H9 (cell line): Measurements from ENCODE around the gene VLDLR. TPM values are rescaled to one million over a fixed set of nuclear protein-coding genes. Genes with fewer than 3 reads are reported as not detected.

ENCODE experiments used
- DNase-seq: peaks from one replicate; pipeline ENCODE4 v3.0.0-alpha.2; 2017
- H2AFZ ChIP-seq: one replicate; pipeline ENCODE4 v1.6.1; 2013; ENCODE audit warnings: mild to moderate bottlenecking, low read length, control low read depth, moderate library complexity
- H2AK5ac ChIP-seq: 2 replicates; pipeline ENCODE4 v1.6.1; 2013; ENCODE audit warnings: low read length, control low read depth, mixed read lengths; ENCODE audit not compliant: insufficient read length
- H2BK120ac ChIP-seq: one replicate; pipeline ENCODE4 v1.6.1; 2013; ENCODE audit warnings: low read depth, mild to moderate bottlenecking, low read length, control low read depth, inconsistent platforms; ENCODE audit not compliant: poor library complexity, severe bottlenecking
- H2BK12ac ChIP-seq: 2 replicates; pipeline ENCODE4 v1.6.1; 2013; ENCODE audit warnings: low read length, control low read depth, mixed read lengths, low read depth; ENCODE audit not compliant: insufficient read length
- H2BK15ac ChIP-seq: 2 replicates; pipeline ENCODE4 v1.6.1; 2013; ENCODE audit warnings: low read depth, low read length, control low read depth
- H2BK20ac ChIP-seq: one replicate; pipeline ENCODE4 v1.6.1; 2013; ENCODE audit warnings: low read depth, mild to moderate bottlenecking, low read length, control low read depth, inconsistent platforms; ENCODE audit not compliant: poor library complexity, severe bottlenecking
- H2BK5ac ChIP-seq: 2 replicates; pipeline ENCODE4 v1.6.1; 2013; ENCODE audit warnings: low read length, control low read depth, mixed read lengths; ENCODE audit not compliant: insufficient read length
- H3K14ac ChIP-seq: 2 replicates; pipeline ENCODE4 v1.6.1; 2013; ENCODE audit warnings: low read length, control low read depth; ENCODE audit not compliant: insufficient read depth
- H3K18ac ChIP-seq: 2 replicates; pipeline ENCODE4 v1.6.1; 2013; ENCODE audit warnings: low read depth, mild to moderate bottlenecking, mixed read lengths, low read length, control low read depth; ENCODE audit not compliant: insufficient read length
- H3K23ac ChIP-seq: 2 replicates; pipeline ENCODE4 v1.6.1; 2013; ENCODE audit warnings: low read length, control low read depth, mixed read lengths, low read depth; ENCODE audit not compliant: insufficient read length
- H3K23me2 ChIP-seq: 2 replicates; pipeline ENCODE4 v1.6.1; 2013; ENCODE audit warnings: low read depth, mild to moderate bottlenecking, mixed read lengths, low read length, control low read depth; ENCODE audit not compliant: insufficient read length, poor library complexity, severe bottlenecking
- H3K27ac ChIP-seq: 2 replicates; pipeline ENCODE4 v1.5.1; 2013; ENCODE audit warnings: low read length, control low read depth, mixed read lengths, low read depth; ENCODE audit not compliant: insufficient read length
- H3K27me3 ChIP-seq: 2 replicates; pipeline ENCODE4 v1.6.1; 2013; ENCODE audit warnings: low read length, control low read depth, inconsistent platforms; ENCODE audit not compliant: insufficient read depth
- H3K4ac ChIP-seq: 2 replicates; pipeline ENCODE4 v1.6.1; 2013; ENCODE audit warnings: low read depth, mild to moderate bottlenecking, control low read depth, inconsistent platforms, low read length, moderate library complexity
- H3K4me1 ChIP-seq: 2 replicates; pipeline ENCODE4 v1.6.1; 2013; ENCODE audit warnings: low read length, control low read depth, inconsistent platforms; ENCODE audit not compliant: insufficient read depth
- H3K4me2 ChIP-seq: 2 replicates; pipeline ENCODE4 v1.6.1; 2013; ENCODE audit warnings: low read length, control low read depth, mixed read lengths; ENCODE audit not compliant: insufficient read length, insufficient read depth
- H3K56ac ChIP-seq: 2 replicates; pipeline ENCODE4 v1.6.1; 2013; ENCODE audit warnings: low read depth, mild to moderate bottlenecking, mixed read lengths, low read length, control low read depth; ENCODE audit not compliant: insufficient read length
- H3K79me1 ChIP-seq: 2 replicates; pipeline ENCODE4 v1.6.1; 2013; ENCODE audit warnings: low read depth, mild to moderate bottlenecking, moderate library complexity, low read length, control low read depth, inconsistent platforms; ENCODE audit not compliant: insufficient read depth, poor library complexity, severe bottlenecking
- H3K79me2 ChIP-seq: 2 replicates; pipeline ENCODE4 v1.6.1; 2013; ENCODE audit warnings: low read length, control low read depth, inconsistent platforms; ENCODE audit not compliant: insufficient read depth
- H3K9ac ChIP-seq: 2 replicates; pipeline ENCODE4 v1.6.1; 2013; ENCODE audit warnings: low read length, control low read depth, mixed read lengths; ENCODE audit not compliant: insufficient read length; ENCODE audit errors: extremely low read depth
- H3K9me3 ChIP-seq: one replicate; pipeline ENCODE4 v1.6.1; 2013; ENCODE audit warnings: low read depth, low read length, inconsistent platforms; ENCODE audit not compliant: control insufficient read depth
- H3T11ph ChIP-seq: one replicate; pipeline ENCODE4 v1.6.1; 2013; ENCODE audit warnings: mild to moderate bottlenecking, low read length, control low read depth, inconsistent platforms
- H4K20me1 ChIP-seq: one replicate; pipeline ENCODE4 v1.6.1; 2013; ENCODE audit not compliant: control insufficient read depth, insufficient read length, insufficient read depth
- H4K5ac ChIP-seq: 2 replicates; pipeline ENCODE4 v1.6.1; 2013; ENCODE audit warnings: low read depth, mild to moderate bottlenecking, mixed read lengths, low read length, control low read depth; ENCODE audit not compliant: insufficient read length
- H4K8ac ChIP-seq: replicated peaks from 2 replicates; pipeline ENCODE4 v1.6.1; 2013; ENCODE audit warnings: low read length, control low read depth, mixed read lengths, low read depth; ENCODE audit not compliant: insufficient read length
- H4K91ac ChIP-seq: 2 replicates; pipeline ENCODE4 v1.6.1; 2013; ENCODE audit warnings: low read depth, mild to moderate bottlenecking, moderate library complexity, mixed read lengths, low read length, control low read depth; ENCODE audit not compliant: insufficient read length
- H3K27ac Mint-ChIP-seq, 3 experiments: 2 replicates in 2 of 3; 3 replicates in 1 of 3; pipeline ENCODE4 v1.8.0; 2020 to 2021; ENCODE audit warnings: mixed read lengths in 3 of 3, mild to moderate bottlenecking in 1 of 3, moderate library complexity in 1 of 3
- H3K27me3 Mint-ChIP-seq: 2 replicates; pipeline ENCODE4 v1.8.0; 2021; ENCODE audit warnings: low read depth, mild to moderate bottlenecking, moderate library complexity, mixed read lengths
- H3K36me3 Mint-ChIP-seq, 3 experiments: 2 replicates in 2 of 3; 3 replicates in 1 of 3; pipeline ENCODE4 v1.8.0; 2020 to 2021; ENCODE audit warnings: low read depth in 3 of 3, mixed read lengths in 3 of 3; ENCODE audit not compliant: insufficient read depth in 1 of 3
- H3K4me1 Mint-ChIP-seq, 2 experiments: 2 replicates each; pipeline ENCODE4 v1.8.0; 2020; ENCODE audit warnings: mixed read lengths in 2 of 2
- H3K4me3 Mint-ChIP-seq, 2 experiments: 2 replicates in 1 of 2; 3 replicates in 1 of 2; pipeline ENCODE4 v1.8.0; 2020 to 2021; ENCODE audit warnings: mild to moderate bottlenecking in 2 of 2, mixed read lengths in 2 of 2, moderate library complexity in 1 of 2
- H3K9me3 Mint-ChIP-seq, 2 experiments: 2 replicates in 1 of 2; 3 replicates in 1 of 2; pipeline ENCODE4 v1.8.0; 2020; ENCODE audit warnings: mild to moderate bottlenecking in 2 of 2, mixed read lengths in 2 of 2, moderate library complexity in 1 of 2
- total RNA-seq: library from RNA; stranded (reverse); gene quantifications from 2 replicates; pipeline ENCODE4 v1.2.1, GENCODE V29; 2021
- TF ChIP-seq, protein P1 (sequence below): fragments of 200-600 bp; sonication (generic); conservative IDR thresholded peaks from 3 replicates; pipeline ENCODE4 v1.8.0; 2021; ENCODE audit warnings: antibody characterized with exemption, mild to moderate bottlenecking

Gene VLDLR
- total RNA-seq, 1 experiment from 2014 or later: 19.1 TPM

DNA sequence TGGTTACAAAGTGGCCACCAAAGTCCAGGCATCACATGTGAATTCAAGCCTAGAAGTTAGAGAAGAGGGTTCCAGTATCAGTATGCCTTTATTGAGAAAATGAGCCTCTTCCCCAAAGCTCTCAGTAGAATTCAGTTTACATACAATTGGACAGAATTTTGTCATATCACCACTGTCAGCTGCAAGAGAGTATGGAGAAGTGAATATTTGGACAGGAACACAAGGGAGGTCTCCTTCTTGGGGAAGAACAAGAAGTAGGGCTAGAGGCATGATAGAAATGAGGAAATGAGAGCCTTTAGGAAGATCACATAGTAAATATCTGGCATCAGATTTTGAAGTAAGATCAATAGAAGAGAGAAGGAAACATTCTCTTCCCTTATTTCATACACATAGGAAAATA is 27.8 kb upstream of the VLDLR start:
- H3K79me1 ChIP-seq: no peaks in the 10 kb centered on the region
- H3K14ac ChIP-seq: no peak overlapping the region
- H3K4me2 ChIP-seq: no peak overlapping the region
- Mint-ChIP-seq H3K4me1 (no peaks in the 10 kb centered on the region; a peak in 1 of 4 replicates), H3K27ac (no peak overlapping the region), H3K36me3 (peaks cover 24 to 28% (median 27%) of the 10 kb centered on the region in 3 experiments), H3K4me3 (no peak overlapping the region), H3K9me3 (peaks cover 25% of the 10 kb centered on the region in 2 experiments), H3K27me3 (no peaks in the 10 kb centered on the region)
- no peak overlapping the region for H3T11ph ChIP-seq
- no peak overlapping the region for H3K27ac ChIP-seq
- no peak overlapping the region for H2BK15ac ChIP-seq
- H4K5ac ChIP-seq: no peak overlapping the region
- no peak overlapping the region for H4K91ac ChIP-seq
- no peak overlapping the region for H3K18ac ChIP-seq
- peaks cover 18% of the 10 kb centered on the region for H3K9me3 ChIP-seq
- no peak for DNase-seq
- H4K8ac ChIP-seq: no peak overlapping the region
- TF ChIP-seq, protein P1, sequence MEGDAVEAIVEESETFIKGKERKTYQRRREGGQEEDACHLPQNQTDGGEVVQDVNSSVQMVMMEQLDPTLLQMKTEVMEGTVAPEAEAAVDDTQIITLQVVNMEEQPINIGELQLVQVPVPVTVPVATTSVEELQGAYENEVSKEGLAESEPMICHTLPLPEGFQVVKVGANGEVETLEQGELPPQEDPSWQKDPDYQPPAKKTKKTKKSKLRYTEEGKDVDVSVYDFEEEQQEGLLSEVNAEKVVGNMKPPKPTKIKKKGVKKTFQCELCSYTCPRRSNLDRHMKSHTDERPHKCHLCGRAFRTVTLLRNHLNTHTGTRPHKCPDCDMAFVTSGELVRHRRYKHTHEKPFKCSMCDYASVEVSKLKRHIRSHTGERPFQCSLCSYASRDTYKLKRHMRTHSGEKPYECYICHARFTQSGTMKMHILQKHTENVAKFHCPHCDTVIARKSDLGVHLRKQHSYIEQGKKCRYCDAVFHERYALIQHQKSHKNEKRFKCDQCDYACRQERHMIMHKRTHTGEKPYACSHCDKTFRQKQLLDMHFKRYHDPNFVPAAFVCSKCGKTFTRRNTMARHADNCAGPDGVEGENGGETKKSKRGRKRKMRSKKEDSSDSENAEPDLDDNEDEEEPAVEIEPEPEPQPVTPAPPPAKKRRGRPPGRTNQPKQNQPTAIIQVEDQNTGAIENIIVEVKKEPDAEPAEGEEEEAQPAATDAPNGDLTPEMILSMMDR: no peak
- H2AFZ ChIP-seq: no peak overlapping the region
- H2BK5ac ChIP-seq: no peak overlapping the region
- H3K4me1 ChIP-seq: no peaks in the 10 kb centered on the region
- no peak overlapping the region for H3K23ac ChIP-seq
- no peak overlapping the region for H3K4ac ChIP-seq
- no peak overlapping the region for H2BK20ac ChIP-seq
- no peaks in the 10 kb centered on the region for H3K23me2 ChIP-seq
- H3K27me3 ChIP-seq: no peaks in the 10 kb centered on the region
- no peak overlapping the region for H2AK5ac ChIP-seq
- H2BK12ac ChIP-seq: no peak overlapping the region
- no peak overlapping the region for H2BK120ac ChIP-seq
- H3K56ac ChIP-seq: no peak overlapping the region
- H3K79me2 ChIP-seq: no peaks in the 10 kb centered on the region
- H4K20me1 ChIP-seq: no peaks in the 10 kb centered on the region
- no peak overlapping the region for H3K9ac ChIP-seq
